ENCODE data around the gene DNAAF3.
A peak's percentile ranks its signal among the peaks of the same experiment; 100 is the strongest.

Gene DNAAF3

DNA sequence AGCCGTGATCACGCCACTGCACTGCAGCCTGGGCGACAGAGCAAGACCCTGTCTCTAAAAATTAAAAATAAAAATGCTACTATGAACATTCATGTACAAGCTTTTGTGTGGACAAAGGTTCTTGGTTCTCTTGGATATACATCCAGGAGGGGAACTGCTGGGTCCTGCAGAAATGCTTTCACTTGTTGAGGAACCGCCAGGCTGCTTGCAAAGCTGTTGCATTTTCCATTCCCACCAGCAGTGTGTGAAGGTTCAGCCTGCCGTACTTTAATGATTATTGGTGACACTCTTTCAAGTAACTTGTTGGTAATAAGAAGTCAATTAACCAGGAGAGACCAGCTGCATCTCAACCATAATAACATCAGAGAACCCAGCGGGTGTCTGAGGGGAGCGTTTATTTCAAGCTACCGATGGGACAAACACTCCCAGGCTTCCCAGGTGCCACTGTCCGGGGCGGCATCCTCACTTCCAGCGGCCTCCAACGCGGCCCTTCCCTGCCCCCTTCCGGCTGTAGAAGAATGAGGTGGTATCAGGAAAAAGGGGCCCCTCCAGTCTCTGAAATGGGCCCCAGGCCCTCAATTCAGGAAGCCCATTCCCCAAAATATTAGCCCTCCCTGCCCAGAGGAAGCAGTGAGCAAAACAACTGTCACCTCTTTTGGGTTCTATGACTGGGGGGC is 33.8 kb downstream of the DNAAF3 start:
- H3K27me3 ChIP-seq = peaks cover 69% of the 10 kb centered on the region
- no peaks in the 10 kb centered on the region for H3K9me3 ChIP-seq
- H3K36me3 ChIP-seq = no peaks in the 10 kb centered on the region
- no peaks in the 10 kb centered on the region for H3K4me1 ChIP-seq
- no peak overlapping the region for H3K4me3 ChIP-seq (ENCODE audit: low read depth, low read length)
- TF ChIP-seq, protein P1, sequence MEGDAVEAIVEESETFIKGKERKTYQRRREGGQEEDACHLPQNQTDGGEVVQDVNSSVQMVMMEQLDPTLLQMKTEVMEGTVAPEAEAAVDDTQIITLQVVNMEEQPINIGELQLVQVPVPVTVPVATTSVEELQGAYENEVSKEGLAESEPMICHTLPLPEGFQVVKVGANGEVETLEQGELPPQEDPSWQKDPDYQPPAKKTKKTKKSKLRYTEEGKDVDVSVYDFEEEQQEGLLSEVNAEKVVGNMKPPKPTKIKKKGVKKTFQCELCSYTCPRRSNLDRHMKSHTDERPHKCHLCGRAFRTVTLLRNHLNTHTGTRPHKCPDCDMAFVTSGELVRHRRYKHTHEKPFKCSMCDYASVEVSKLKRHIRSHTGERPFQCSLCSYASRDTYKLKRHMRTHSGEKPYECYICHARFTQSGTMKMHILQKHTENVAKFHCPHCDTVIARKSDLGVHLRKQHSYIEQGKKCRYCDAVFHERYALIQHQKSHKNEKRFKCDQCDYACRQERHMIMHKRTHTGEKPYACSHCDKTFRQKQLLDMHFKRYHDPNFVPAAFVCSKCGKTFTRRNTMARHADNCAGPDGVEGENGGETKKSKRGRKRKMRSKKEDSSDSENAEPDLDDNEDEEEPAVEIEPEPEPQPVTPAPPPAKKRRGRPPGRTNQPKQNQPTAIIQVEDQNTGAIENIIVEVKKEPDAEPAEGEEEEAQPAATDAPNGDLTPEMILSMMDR (IDR thresholded peaks at IDR 0.05; ENCODE audit: low read depth, low read length) = peak; percentile 59
- DNase-seq = peak; percentile 45

DNA sequence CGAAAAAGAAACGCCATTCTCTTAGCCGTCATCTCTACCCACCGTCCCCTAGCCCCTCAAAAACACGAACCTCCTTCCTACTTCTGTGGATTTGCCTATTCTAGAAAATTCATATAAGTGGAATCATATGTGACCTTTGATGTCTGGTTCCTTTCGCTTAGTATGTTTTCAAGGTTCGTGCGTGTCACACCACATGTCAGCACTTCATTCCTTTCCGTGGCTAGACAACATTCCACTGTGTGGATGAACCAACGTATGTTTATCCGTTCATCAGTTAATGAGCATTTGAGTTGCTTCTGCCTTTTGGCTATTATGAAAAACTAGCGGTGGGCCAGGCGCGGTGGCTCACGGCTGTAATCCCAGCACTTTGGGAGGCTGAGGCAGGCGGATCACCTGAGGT is 35.0 kb downstream of the DNAAF3 start:
- Histone ChIP-seq H3K9me3 (no peaks in the 10 kb centered on the region), H3K4me1 (no peaks in the 10 kb centered on the region), H3K36me3 (no peaks in the 10 kb centered on the region), H3K4me3 (ENCODE audit: low read depth, low read length) (no peak overlapping the region), H3K27me3 (peaks cover 76% of the 10 kb centered on the region)
- TF ChIP-seq, protein P1 (IDR thresholded peaks at IDR 0.05; ENCODE audit: low read depth, low read length) = no peak
- no peak for DNase-seq

- H3K4me3 ChIP-seq (ENCODE audit: low read depth, low read length) = no peak overlapping the region
- TF ChIP-seq, protein P1 (IDR thresholded peaks at IDR 0.05; ENCODE audit: low read depth, low read length) = no peak
Observed at GRCh38 chr19:55119053-55119452, 47.4 kb downstream of the DNAAF3 start.

GRCh38 chr19:55118401-55118991 is 47.9 kb downstream of the DNAAF3 start:
- H3K36me3 ChIP-seq = no peaks in the 10 kb centered on the region
- TF ChIP-seq, protein P1 (IDR thresholded peaks at IDR 0.05; ENCODE audit: low read depth, low read length) = no peak
- peak overlapping the region; percentile 81 for H3K4me3 ChIP-seq (ENCODE audit: low read depth, low read length)
- H3K4me1 ChIP-seq = no peaks in the 10 kb centered on the region
- H3K9me3 ChIP-seq = no peaks in the 10 kb centered on the region
- H3K27me3 ChIP-seq = peaks cover 32% of the 10 kb centered on the region
- DNase-seq = no peak

More at GRCh38 chr19:55119053-55119452, 47.4 kb downstream of the DNAAF3 start:
- peaks cover 38% of the 10 kb centered on the region for H3K27me3 ChIP-seq
- DNase-seq = no peak
- H3K36me3 ChIP-seq = no peaks in the 10 kb centered on the region
- H3K9me3 ChIP-seq = no peaks in the 10 kb centered on the region
- no peaks in the 10 kb centered on the region for H3K4me1 ChIP-seq

DNA sequence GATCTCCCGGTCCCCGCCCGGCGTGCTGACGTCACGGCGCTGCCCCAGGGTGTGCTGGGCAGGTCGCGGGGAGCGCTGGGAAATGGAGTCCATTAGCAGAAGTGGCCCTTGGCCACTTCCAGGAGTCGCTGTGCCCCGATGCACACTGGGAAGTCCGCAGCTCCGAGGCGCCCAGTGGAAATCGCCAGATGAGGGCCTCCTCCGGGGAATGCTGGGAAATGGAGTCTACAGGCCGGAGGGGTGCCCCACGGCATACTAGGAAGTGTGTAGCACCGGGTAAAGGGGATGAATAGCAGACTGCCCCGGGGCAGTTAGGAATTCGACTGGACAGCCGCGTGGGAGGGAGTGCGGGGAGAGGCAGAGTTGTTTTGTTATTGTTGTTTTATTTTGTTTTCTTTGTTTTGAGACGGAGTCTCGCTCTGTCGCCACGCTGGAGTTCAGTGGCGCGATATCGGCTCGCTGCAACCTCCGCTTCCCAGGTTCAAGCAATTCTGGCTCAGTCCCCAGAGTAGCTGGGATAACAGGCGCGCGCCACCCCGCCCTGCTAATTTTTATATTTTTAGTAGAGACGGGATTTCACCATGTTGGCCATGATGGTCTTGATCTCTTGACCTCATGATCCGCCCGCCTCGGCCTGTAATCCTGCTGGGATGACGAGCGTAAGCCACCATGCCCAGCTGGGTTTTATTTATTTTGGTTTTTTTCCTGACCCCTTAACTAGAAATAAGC is 48.6 kb downstream of the DNAAF3 start:
- no peaks in the 10 kb centered on the region for H3K9me3 ChIP-seq
- H3K4me1 ChIP-seq = no peaks in the 10 kb centered on the region
- TF ChIP-seq, protein P1 (IDR thresholded peaks at IDR 0.05; ENCODE audit: low read depth, low read length) = no peak
- peaks cover 26% of the 10 kb centered on the region for H3K27me3 ChIP-seq
- peak overlapping the region; percentile 81 for H3K4me3 ChIP-seq (ENCODE audit: low read depth, low read length)
- peak; percentile 98 for DNase-seq
- 0 out of 2 replicates have a peak, but pooled peaks cover 2% of the 10 kb centered on the region for H3K36me3 ChIP-seq
